Measurements from ENCODE around the gene CORO7. TPM values are rescaled to one million over a fixed set of nuclear protein-coding genes. Genes with fewer than 3 reads are reported as not detected.

Gene CORO7
- polyA plus RNA-seq, 3 donors: 44.7 to 181 (median 68.4) TPM

DNA sequence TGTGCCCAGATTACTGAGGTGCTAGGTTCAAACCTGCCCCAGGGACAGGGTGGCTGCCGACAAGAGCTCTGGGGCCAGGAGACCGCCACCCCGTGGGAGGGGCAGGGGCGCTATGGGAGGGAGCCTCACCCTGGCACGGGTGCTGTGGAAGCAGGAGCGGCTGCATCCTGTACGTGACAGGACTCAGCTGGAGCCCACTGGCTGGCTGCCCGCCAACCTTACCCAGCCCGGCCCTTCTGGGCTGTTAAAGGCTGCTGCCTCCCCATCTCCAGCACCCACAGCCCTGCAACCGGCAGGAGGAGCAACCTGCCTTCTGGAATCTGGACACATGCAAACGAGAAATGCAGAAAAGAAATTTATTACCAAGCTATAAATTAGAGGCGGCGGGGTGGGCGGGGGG lies 76.5 kb downstream of the CORO7 start:
- peaks cover 33% of the 10 kb centered on the region for H4K20me1 ChIP-seq (ENCODE audit: insufficient read depth, low read length)
- peaks cover 2 to 7% of the 10 kb centered on the region in 2 donors for H3K4me1 ChIP-seq (ENCODE audit: control insufficient read depth in 1 of 2, insufficient read depth in 2 of 2, low read length in 2 of 2)
- peaks cover 46 to 48% of the 10 kb centered on the region in 2 donors for H3K36me3 ChIP-seq (replicated peaks in 1 of 2; ENCODE audit: control insufficient read depth in 1 of 2, insufficient read depth in 2 of 2, low read length in 2 of 2)
- H3K4me2 ChIP-seq (replicated peaks; ENCODE audit: extremely low read depth, low read length, poor library complexity, severe bottlenecking): no peak overlapping the region
- H3K79me2 ChIP-seq (ENCODE audit: insufficient read depth, low read length): peaks cover 23% of the 10 kb centered on the region
- H3K4me3 ChIP-seq (replicated peaks in 1 of 3; ENCODE audit: low read depth in 2 of 3, low read length in 3 of 3): no peak overlapping the region
- Mint-ChIP-seq H3K36me3 (peaks cover 28 to 42% of the 10 kb centered on the region in 2 donors), H3K27ac (peak overlapping the region in 1 of 7 donors; percentile 52), H3K4me1 (peaks cover 3% of the 10 kb centered on the region), H3K27me3 (ENCODE audit: low read depth in 3 of 3) (peaks cover 0 to 3% (median 2%) of the 10 kb centered on the region in 3 donors), H3K9me3 (peaks cover 0 to 2% (median 0%) of the 10 kb centered on the region in 7 donors), H3K4me3 (no peak overlapping the region)
- H2AFZ ChIP-seq (ENCODE audit: insufficient read depth, low read depth, low read length, poor library complexity, severe bottlenecking): no peak overlapping the region
- TF ChIP-seq, protein P1, sequence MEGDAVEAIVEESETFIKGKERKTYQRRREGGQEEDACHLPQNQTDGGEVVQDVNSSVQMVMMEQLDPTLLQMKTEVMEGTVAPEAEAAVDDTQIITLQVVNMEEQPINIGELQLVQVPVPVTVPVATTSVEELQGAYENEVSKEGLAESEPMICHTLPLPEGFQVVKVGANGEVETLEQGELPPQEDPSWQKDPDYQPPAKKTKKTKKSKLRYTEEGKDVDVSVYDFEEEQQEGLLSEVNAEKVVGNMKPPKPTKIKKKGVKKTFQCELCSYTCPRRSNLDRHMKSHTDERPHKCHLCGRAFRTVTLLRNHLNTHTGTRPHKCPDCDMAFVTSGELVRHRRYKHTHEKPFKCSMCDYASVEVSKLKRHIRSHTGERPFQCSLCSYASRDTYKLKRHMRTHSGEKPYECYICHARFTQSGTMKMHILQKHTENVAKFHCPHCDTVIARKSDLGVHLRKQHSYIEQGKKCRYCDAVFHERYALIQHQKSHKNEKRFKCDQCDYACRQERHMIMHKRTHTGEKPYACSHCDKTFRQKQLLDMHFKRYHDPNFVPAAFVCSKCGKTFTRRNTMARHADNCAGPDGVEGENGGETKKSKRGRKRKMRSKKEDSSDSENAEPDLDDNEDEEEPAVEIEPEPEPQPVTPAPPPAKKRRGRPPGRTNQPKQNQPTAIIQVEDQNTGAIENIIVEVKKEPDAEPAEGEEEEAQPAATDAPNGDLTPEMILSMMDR (IDR thresholded peaks at IDR 0.05): no peak
- intact Hi-C loops (cut with micrococcal nuclease): no loop called here
- H3K9me3 ChIP-seq (replicated peaks in 1 of 2; ENCODE audit: control insufficient read depth in 1 of 2, insufficient read depth in 1 of 2, low read length in 2 of 2): no peaks in the 10 kb centered on the region
- no peak for DNase-seq
- WGBS (ENCODE audit: insufficient coverage): 61% methylated on average over 14 of the region's 14 CpGs
- no peak overlapping the region for H3K9ac ChIP-seq (ENCODE audit: insufficient read depth, low read length, poor library complexity, severe bottlenecking)
- H3K27ac ChIP-seq (ENCODE audit: low read depth in 1 of 2, low read length in 2 of 2): no peak overlapping the region
- no peaks in the 10 kb centered on the region for H3K27me3 ChIP-seq (ENCODE audit: control insufficient read depth in 2 of 2, insufficient read depth in 2 of 2, low read length in 2 of 2)

DNA sequence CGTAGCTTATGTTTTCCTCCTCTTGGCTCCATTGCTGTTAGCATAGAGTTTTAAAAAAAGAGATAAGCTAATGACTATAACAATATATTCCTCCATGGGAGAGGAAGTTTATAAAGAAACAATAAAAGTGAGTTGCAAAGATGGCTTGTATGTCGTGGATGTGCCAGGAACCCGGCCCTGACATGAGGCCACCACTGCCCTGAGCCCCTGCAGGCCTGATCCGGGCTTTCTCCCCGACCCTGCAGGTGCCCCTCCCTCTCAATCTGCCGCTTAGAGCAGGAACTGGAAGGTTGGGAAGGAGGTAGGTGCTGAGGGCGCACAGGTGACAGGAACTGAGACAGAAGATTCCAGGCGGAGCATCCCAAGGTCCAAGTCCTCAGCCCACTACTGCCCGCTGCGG lies 76.9 kb downstream of the CORO7 start:
- Histone ChIP-seq H3K36me3 (replicated peaks in 1 of 2; ENCODE audit: control insufficient read depth in 1 of 2, insufficient read depth in 2 of 2, low read length in 2 of 2) (peaks cover 46 to 48% of the 10 kb centered on the region in 2 donors), H2AFZ (ENCODE audit: insufficient read depth, low read depth, low read length, poor library complexity, severe bottlenecking) (no peak overlapping the region), H3K27ac (ENCODE audit: low read depth in 1 of 2, low read length in 2 of 2) (no peak overlapping the region), H3K4me3 (replicated peaks in 1 of 3; ENCODE audit: low read depth in 2 of 3, low read length in 3 of 3) (no peak overlapping the region), H3K9me3 (replicated peaks in 1 of 2; ENCODE audit: control insufficient read depth in 1 of 2, insufficient read depth in 1 of 2, low read length in 2 of 2) (no peaks in the 10 kb centered on the region), H3K27me3 (ENCODE audit: control insufficient read depth in 2 of 2, insufficient read depth in 2 of 2, low read length in 2 of 2) (no peaks in the 10 kb centered on the region), H3K4me1 (ENCODE audit: control insufficient read depth in 1 of 2, insufficient read depth in 2 of 2, low read length in 2 of 2) (peaks cover 0 to 2% of the 10 kb centered on the region in 2 donors), H4K20me1 (ENCODE audit: insufficient read depth, low read length) (peaks cover 30% of the 10 kb centered on the region), H3K4me2 (replicated peaks; ENCODE audit: extremely low read depth, low read length, poor library complexity, severe bottlenecking) (no peak overlapping the region), H3K79me2 (ENCODE audit: insufficient read depth, low read length) (peaks cover 18% of the 10 kb centered on the region), H3K9ac (ENCODE audit: insufficient read depth, low read length, poor library complexity, severe bottlenecking) (no peak overlapping the region)
- Mint-ChIP-seq H3K36me3 (peaks cover 26 to 42% of the 10 kb centered on the region in 2 donors), H3K4me3 (no peak overlapping the region), H3K4me1 (no peaks in the 10 kb centered on the region), H3K27me3 (ENCODE audit: low read depth in 3 of 3) (peaks cover 0 to 5% (median 2%) of the 10 kb centered on the region in 3 donors), H3K9me3 (peaks cover 0 to 2% (median 0%) of the 10 kb centered on the region in 7 donors), H3K27ac (peak overlapping the region in 3 of 7 donors; percentile 41 to 63 (median 58))
- intact Hi-C loops (cut with micrococcal nuclease): no loop called here
- WGBS (ENCODE audit: insufficient coverage): 100% methylated on average over 4 of the region's 10 CpGs
- no peak for DNase-seq
- TF ChIP-seq, protein P1 (IDR thresholded peaks at IDR 0.05): no peak

Data from CD14-positive monocyte (primary cell).